Parathyroid adenoma (tissue), 2 donors: Measurements from ENCODE around the gene MAP1A.
"Not testable (repeated sequence)": the region's sequence is repeated elsewhere in the genome, so short reads cannot be mapped to it uniquely, and the experiment has no call there.

Experiments used
- H2AFZ ChIP-seq: fragments of 300-600 bp; sonication (generic); one replicate; pipeline ENCODE4 v1.7.0; 2017; ENCODE audit warnings: antibody characterized with exemption, mild to moderate bottlenecking
- H3K27ac ChIP-seq: fragments of 300-600 bp; sonication (generic); one replicate; pipeline ENCODE4 v1.7.0; 2017
- H3K27me3 ChIP-seq: fragments of 300-600 bp; sonication (generic); one replicate; pipeline ENCODE4 v1.7.0; 2017; ENCODE audit warnings: low read length; ENCODE audit not compliant: control insufficient read depth, insufficient read depth
- H3K36me3 ChIP-seq: fragments of 300-600 bp; sonication (generic); one replicate; pipeline ENCODE4 v1.7.0; 2017; ENCODE audit warnings: low read length; ENCODE audit not compliant: control insufficient read depth, insufficient read depth
- H3K4me1 ChIP-seq: fragments of 300-600 bp; sonication (generic); one replicate; pipeline ENCODE4 v1.7.0; 2017; ENCODE audit warnings: control low read depth
- H3K4me2 ChIP-seq: fragments of 300-600 bp; sonication (generic); one replicate; pipeline ENCODE4 v1.7.0; 2017; ENCODE audit warnings: low read length
- H3K4me3 ChIP-seq: fragments of 300-600 bp; sonication (generic); one replicate; pipeline ENCODE4 v1.7.0; 2017; ENCODE audit warnings: low read depth, low read length
- H3K79me2 ChIP-seq: fragments of 300-600 bp; sonication (generic); one replicate; pipeline ENCODE4 v1.7.0; 2017; ENCODE audit warnings: control low read depth
- H3K9ac ChIP-seq: fragments of 300-600 bp; sonication (generic); one replicate; pipeline ENCODE4 v1.7.0; 2017; ENCODE audit warnings: mild to moderate bottlenecking
- H3K9me3 ChIP-seq: fragments of 300-600 bp; sonication (generic); one replicate; pipeline ENCODE4 v1.7.0; 2017; ENCODE audit warnings: low read length; ENCODE audit not compliant: control insufficient read depth
- TF ChIP-seq, protein P1 (sequence below): fragments of 300-600 bp; sonication (generic); IDR thresholded peaks from one replicate; pipeline ENCODE4 v1.7.0; 2017; ENCODE audit warnings: antibody characterized with exemption, mild to moderate bottlenecking
- donor health status: primary hyperparathyroidism.

Gene MAP1A

DNA sequence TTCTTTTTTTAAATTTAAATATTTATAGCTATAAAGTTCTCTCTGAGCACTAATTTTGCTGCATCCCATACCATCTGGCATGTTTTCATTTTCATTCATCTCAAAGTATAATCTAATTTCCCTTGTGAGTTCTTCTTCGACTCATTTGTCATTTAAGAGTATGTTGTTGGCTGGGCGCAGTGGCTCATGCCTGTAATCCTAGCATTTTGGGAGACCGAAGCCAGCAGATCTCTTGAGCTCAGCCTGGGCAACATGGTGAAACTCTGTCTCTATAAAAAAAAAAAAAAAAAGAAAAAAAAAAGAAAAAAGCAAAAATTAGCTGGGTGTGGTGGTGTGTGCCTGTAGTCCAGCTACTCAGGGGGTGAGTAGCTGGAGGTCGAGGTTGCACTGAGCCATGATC, 34.8 kb downstream of the MAP1A start:
- H3K36me3 ChIP-seq: no peaks in the 10 kb centered on the region

DNA sequence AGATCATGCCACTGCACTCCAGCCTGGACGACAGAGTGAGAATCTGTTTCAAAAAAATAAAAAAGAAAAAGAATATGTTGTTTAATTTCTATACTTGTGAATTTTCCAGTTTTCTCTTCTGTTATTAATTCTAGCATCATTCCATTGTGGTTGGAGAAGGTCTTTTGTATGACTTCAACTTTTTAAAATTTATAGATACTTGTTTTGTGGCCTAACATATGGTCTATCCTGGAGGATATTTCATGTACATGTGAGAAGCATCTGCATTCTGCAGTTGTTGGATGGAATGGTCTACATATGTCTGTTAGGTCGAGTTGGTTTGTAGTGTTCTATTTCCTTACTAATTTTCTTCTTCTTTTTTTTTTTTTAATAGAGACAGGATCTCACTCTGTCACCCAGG, 35.6 kb downstream of the MAP1A start:
- no peak overlapping the region for H3K4me3 ChIP-seq
- H3K9me3 ChIP-seq: no peaks in the 10 kb centered on the region
- TF ChIP-seq, protein P1, sequence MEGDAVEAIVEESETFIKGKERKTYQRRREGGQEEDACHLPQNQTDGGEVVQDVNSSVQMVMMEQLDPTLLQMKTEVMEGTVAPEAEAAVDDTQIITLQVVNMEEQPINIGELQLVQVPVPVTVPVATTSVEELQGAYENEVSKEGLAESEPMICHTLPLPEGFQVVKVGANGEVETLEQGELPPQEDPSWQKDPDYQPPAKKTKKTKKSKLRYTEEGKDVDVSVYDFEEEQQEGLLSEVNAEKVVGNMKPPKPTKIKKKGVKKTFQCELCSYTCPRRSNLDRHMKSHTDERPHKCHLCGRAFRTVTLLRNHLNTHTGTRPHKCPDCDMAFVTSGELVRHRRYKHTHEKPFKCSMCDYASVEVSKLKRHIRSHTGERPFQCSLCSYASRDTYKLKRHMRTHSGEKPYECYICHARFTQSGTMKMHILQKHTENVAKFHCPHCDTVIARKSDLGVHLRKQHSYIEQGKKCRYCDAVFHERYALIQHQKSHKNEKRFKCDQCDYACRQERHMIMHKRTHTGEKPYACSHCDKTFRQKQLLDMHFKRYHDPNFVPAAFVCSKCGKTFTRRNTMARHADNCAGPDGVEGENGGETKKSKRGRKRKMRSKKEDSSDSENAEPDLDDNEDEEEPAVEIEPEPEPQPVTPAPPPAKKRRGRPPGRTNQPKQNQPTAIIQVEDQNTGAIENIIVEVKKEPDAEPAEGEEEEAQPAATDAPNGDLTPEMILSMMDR: no peak
- H3K4me1 ChIP-seq: no peaks in the 10 kb centered on the region
- H3K27me3 ChIP-seq: no peaks in the 10 kb centered on the region
- no peak overlapping the region for H3K27ac ChIP-seq
- no peaks in the 10 kb centered on the region for H3K36me3 ChIP-seq
- H3K4me2 ChIP-seq: no peak overlapping the region
- no peaks in the 10 kb centered on the region for H3K79me2 ChIP-seq
- H2AFZ ChIP-seq: no peak overlapping the region
- H3K9ac ChIP-seq: no peak overlapping the region

More for the DNA sequence above, 34.8 kb downstream of the MAP1A start:
- no peaks in the 10 kb centered on the region for H3K9me3 ChIP-seq
- TF ChIP-seq, protein P1: no peak
- no peak overlapping the region for H2AFZ ChIP-seq
- no peaks in the 10 kb centered on the region for H3K4me1 ChIP-seq
- no peak overlapping the region for H3K9ac ChIP-seq
- no peak overlapping the region for H3K4me3 ChIP-seq
- no peaks in the 10 kb centered on the region for H3K27me3 ChIP-seq
- no peaks in the 10 kb centered on the region for H3K79me2 ChIP-seq
- H3K4me2 ChIP-seq: no peak overlapping the region
- H3K27ac ChIP-seq: no peak overlapping the region

DNA sequence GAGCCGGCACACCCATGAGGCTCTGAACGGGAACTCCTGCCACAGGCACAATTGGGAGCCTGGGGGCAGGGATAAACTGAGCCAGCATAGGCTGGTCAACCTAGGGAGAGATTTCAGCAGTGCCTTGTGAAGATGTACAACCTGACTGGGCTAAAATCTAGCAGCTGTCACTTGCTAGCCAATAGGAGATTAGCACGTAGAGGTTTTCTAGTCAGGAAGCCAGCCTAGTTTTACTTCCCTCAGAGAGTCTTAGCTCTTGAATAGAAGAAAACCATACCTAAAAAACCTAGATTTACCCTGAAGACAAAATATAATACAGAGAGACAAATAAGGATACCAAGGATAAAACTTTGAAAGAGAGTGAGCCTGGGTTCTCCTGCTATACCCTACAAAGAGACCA, 45.3 kb downstream of the MAP1A start:
- not testable (repeated sequence) for H3K4me2 ChIP-seq, H3K4me1 ChIP-seq, H3K27ac ChIP-seq, H3K9me3 ChIP-seq, H3K27me3 ChIP-seq, H3K9ac ChIP-seq, H3K79me2 ChIP-seq, H2AFZ ChIP-seq, H3K36me3 ChIP-seq, H3K4me3 ChIP-seq

- H3K36me3 ChIP-seq, H2AFZ ChIP-seq, H3K27ac ChIP-seq, H3K4me3 ChIP-seq, H3K9ac ChIP-seq, H3K9me3 ChIP-seq, H3K4me2 ChIP-seq, H3K27me3 ChIP-seq, H3K4me1 ChIP-seq, H3K79me2 ChIP-seq: not testable (repeated sequence)
These were observed 46.4 kb downstream of the MAP1A start for GRCh38 chr15:43563793-43564192.

DNA sequence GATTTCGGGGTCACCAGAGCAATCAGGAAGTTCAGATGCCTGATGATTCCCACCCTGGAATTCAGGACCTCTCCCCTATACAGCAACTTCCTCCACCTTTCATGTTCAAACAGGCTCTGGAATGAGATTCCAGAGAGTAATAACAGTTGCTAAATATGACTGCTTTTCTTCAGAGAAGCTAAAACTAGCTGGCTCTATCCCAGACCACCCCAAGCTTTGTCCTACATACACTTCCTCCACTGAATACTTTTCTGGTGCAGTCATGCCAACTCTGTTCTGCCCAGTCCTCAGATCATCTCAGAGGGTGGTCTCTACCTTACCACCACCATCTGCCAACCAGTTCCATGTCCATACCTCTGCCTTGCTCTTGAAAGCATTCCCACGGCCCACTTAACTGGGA, 49.2 kb downstream of the MAP1A start:
- H3K4me1 ChIP-seq, H3K27me3 ChIP-seq, H3K9ac ChIP-seq, H3K27ac ChIP-seq, H3K4me2 ChIP-seq, H3K36me3 ChIP-seq, H3K79me2 ChIP-seq, H3K9me3 ChIP-seq, H3K4me3 ChIP-seq, H2AFZ ChIP-seq: not testable (repeated sequence)

DNA sequence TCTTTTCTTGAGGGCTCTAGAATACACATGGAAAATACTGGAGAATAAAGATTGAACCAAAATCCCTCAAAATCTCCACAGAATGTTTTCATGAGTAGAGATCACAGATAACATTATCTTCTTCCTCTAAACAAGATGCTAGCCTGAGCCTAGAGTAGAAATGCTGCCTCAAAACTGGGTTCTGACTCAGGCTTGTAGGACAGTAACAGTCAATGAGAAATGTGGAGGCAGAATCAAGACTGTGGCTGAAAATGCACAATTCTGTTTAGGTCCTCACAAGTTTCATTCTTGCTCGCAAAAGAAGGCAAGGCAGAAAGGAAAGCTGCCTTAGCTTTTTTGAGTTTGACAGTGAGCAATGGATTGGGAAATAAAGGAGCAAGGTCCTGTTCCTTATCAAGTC, 57.2 kb downstream of the MAP1A start:
- not testable (repeated sequence) for H2AFZ ChIP-seq

More for the DNA sequence above, 57.2 kb downstream of the MAP1A start:
- H3K4me1 ChIP-seq, H3K9me3 ChIP-seq, H3K27me3 ChIP-seq, H3K27ac ChIP-seq, H3K36me3 ChIP-seq, H3K9ac ChIP-seq, H3K4me2 ChIP-seq, H3K79me2 ChIP-seq, H3K4me3 ChIP-seq: not testable (repeated sequence)
